Ishikawa (cell line): ENCODE measurements around the gene DIP2C.
A peak's percentile ranks its signal among the peaks of the same experiment; 100 is the strongest.

ENCODE experiments used
- CEBPB ChIP-seq: IDR thresholded peaks from 2 replicates; pipeline ENCODE4 v1.6.1; 2012
- CREB1 ChIP-seq: IDR thresholded peaks from 2 replicates; pipeline ENCODE4 v1.6.1; 2012; ENCODE audit warnings: low read depth
- EGR1 ChIP-seq: IDR thresholded peaks from 2 replicates; pipeline ENCODE4 v1.6.1; 2012
- EP300 ChIP-seq: IDR thresholded peaks from 2 replicates; pipeline ENCODE4 v1.6.1; 2012; ENCODE audit warnings: borderline replicate concordance
- FOXM1 ChIP-seq: IDR thresholded peaks from 2 replicates; pipeline ENCODE4 v1.6.1; 2012; ENCODE audit warnings: low read depth, borderline replicate concordance
- MAX ChIP-seq: IDR thresholded peaks from 2 replicates; pipeline ENCODE4 v1.6.1; 2012
- NFIC ChIP-seq: IDR thresholded peaks from 2 replicates; pipeline ENCODE4 v1.6.1; 2012
- RAD21 ChIP-seq: IDR thresholded peaks from 2 replicates; pipeline ENCODE4 v1.6.1; 2012; ENCODE audit warnings: low read depth
- REST ChIP-seq: IDR thresholded peaks from 2 replicates; pipeline ENCODE4 v1.6.1; 2012; ENCODE audit warnings: low read depth, mild to moderate bottlenecking
- TAF1 ChIP-seq: IDR thresholded peaks from 2 replicates; pipeline ENCODE4 v1.6.1; 2012; ENCODE audit warnings: low read depth, mild to moderate bottlenecking
- TCF12 ChIP-seq: IDR thresholded peaks from 2 replicates; pipeline ENCODE4 v1.6.1; 2012; ENCODE audit warnings: low read depth
- TEAD4 ChIP-seq: IDR thresholded peaks from 2 replicates; pipeline ENCODE4 v1.6.1; 2012
- USF1 ChIP-seq: IDR thresholded peaks from 2 replicates; pipeline ENCODE4 v1.6.1; 2012
- YY1 ChIP-seq: IDR thresholded peaks from 2 replicates; pipeline ENCODE4 v1.6.1; 2012; ENCODE audit warnings: low read depth
- ZBTB7A ChIP-seq: IDR thresholded peaks from 2 replicates; pipeline ENCODE4 v1.6.1; 2012; ENCODE audit warnings: low read depth

DIP2C gene

DNA sequence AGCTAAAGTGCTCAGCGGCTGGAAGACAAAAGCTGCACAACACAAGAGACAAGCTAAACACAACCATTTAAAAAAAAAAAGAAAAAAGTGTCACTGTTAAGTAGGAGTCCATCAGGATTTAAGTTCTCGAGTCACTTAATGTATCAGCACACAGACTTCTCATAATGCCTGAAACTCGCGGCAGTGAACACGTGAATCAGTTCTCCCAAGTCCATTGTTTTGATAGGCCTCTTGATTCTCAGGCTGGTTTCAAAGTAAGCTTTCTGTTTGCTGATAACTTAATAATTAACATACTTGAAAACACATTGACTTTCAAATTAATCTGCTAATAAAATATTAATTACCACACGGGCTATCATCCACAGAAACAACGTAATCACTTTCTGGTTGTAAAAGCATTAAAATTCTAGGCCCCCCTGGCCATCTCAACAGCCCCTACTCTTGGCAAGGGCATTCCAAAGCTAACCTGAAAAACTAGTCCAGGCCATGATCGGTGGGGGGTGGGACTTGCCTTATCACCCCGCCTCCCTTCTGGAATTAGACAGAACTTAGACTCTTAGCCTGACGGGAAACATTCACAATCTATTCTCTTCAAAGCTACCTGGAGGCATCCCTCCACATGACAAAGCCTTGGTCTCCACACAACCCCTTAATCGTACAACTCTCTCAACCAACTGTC is 129.0 kb downstream of the DIP2C start:
- TF ChIP-seq NFIC = no peak

DNA sequence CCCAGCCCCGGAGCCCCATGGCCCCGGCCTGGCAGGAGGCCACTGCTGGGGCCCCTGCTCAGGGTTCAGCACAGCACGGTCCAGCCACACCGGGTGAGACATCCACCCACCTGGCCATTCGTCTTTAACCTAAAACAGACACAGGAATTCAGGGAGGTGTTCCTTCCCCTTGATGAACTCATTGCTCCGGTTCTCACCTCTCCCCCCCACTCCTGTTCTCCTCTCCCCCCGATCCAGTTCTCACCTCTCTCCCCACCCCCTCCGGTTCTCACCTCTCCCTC is 129.8 kb downstream of the DIP2C start:
- TF ChIP-seq NFIC = no peak
- TF ChIP-seq EP300 = no peak
- TF ChIP-seq REST = no peak
- TF ChIP-seq RAD21 = no peak
- no peak for TF ChIP-seq TCF12
- no peak for TF ChIP-seq MAX

DNA sequence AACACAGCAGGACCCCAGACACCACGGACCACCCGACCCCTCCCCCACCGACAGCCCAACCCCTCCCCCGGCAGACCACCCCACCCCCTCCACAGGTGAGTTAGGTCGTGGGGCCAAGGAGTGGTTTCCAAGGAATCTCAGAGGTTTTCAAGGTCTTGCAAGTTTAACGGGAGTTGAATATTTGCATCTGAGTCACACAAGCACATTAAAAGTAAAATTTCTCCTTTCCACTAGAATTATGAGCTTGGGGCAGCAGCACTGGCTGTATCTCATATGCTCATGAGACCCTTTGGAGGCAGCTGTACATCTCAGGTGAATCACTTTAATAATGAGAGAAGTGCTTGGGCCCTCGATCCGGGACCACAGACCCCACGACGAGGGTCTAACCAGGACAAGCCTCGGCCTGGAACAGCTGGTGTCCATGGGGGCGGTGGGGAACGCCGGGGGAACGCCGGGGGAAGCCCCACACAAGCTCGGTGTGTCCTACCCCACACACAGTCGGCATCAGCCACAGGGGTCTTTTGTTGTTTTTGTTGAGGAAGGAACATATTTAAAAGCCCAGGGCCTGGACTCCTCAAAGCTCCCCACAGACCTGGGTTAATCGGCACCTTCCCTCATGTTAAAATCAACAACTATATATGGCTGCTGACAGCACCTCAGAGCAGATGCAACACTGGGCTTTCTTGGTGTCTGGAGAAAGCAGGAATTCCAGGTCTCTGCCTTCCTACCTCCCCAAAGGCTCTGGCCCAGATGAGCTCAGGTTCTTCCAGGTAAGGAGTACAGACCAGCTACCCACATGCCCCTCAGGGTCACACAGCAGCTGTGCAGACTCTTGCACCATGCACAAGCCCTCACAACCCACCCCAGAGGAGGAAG is 130.3 kb downstream of the DIP2C start:
- TF ChIP-seq YY1 (no peak), FOXM1 (no peak), EGR1 (no peak), RAD21 (no peak), TAF1 (no peak), EP300 (no peak), TCF12 (no peak), CREB1 (no peak), USF1 (no peak), ZBTB7A (no peak), MAX (no peak), TEAD4 (no peak), NFIC (no peak), CEBPB (no peak), REST (no peak)

GRCh38 chr10:558364-558763 is 131.1 kb downstream of the DIP2C start:
- TF ChIP-seq USF1 (no peak), CEBPB (no peak), CREB1 (no peak), EP300 (no peak), TAF1 (no peak), EGR1 (no peak)

DNA sequence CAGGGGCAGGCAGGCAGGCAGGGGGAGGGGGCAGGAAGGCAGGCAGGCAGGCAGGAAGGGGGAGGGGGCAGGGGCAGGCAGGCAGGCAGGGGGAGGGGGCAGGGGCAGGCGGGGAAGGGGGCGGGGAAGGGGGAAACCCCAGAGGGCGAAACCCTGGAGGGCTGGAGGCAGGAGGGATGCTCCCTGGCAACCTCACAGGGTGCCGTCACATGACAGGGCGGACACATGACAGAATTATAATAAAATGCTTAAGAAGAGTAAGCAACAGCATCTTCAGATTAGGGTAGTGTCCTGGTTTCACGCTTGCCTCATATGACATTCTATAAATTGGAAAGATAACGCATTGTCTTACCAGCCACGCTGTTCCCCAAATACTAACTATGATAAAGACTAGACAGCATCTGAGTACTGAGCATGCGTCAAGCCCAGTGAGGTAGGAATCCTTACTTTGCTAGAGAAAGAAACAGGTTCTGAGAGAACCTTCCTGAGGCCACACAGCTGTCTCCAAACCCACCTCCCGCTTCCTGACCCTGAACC is 131.6 kb downstream of the DIP2C start:
- TF ChIP-seq RAD21 (no peak), CREB1 (no peak), EGR1 (no peak), YY1 (no peak), TAF1 (no peak), USF1 (peak; percentile 66)

DNA sequence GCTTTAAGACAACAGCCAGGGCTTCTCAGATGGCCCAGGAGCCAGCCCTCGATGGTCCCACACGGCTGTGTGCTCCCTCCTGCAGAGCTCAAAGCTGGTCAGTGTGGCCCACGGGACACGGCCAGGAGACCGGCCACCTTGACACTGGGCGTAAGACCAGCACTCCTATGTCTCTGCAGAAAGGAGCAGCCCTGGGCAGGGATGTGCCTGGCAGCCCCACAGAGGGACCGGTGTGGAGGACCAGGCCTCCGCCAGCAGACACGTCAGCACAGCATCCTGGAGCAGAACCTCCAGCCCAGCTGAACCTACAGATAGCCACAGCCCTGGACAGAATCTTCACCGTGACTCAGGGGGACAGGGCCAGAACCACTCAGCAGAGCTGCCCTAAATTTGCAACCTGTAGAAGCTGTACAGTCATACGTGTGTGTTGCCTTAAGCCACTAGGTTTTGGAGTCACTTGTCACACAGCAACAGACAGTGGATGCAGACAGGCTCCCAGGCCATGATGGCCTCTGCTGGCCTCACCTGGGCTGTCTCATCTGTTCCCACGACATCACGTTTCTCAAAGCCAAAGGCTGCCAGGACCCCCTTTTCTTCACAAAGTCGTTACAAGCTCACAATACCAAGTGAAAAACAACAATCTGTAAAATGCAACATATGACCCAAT is 132.4 kb downstream of the DIP2C start:
- no peak for TF ChIP-seq USF1
- TF ChIP-seq YY1 = no peak
- TF ChIP-seq REST = no peak
- no peak for TF ChIP-seq EP300
- no peak for TF ChIP-seq TEAD4
- no peak for TF ChIP-seq TAF1
- TF ChIP-seq CREB1 = no peak
- no peak for TF ChIP-seq NFIC
- no peak for TF ChIP-seq ZBTB7A
